GM12872 (cell line): ENCODE data around the gene CDK13.

Experiments
- TF ChIP-seq, protein P1 (sequence below): IDR thresholded peaks from 3 replicates; pipeline ENCODE4 v1.5.1; 2011; ENCODE audit warnings: low read depth, mild to moderate bottlenecking, low read length, moderate library complexity; ENCODE audit not compliant: insufficient read depth

Gene CDK13

GRCh38 chr7:40135317-40135610 lies 185.2 kb downstream of the CDK13 start:
- TF ChIP-seq, protein P1, sequence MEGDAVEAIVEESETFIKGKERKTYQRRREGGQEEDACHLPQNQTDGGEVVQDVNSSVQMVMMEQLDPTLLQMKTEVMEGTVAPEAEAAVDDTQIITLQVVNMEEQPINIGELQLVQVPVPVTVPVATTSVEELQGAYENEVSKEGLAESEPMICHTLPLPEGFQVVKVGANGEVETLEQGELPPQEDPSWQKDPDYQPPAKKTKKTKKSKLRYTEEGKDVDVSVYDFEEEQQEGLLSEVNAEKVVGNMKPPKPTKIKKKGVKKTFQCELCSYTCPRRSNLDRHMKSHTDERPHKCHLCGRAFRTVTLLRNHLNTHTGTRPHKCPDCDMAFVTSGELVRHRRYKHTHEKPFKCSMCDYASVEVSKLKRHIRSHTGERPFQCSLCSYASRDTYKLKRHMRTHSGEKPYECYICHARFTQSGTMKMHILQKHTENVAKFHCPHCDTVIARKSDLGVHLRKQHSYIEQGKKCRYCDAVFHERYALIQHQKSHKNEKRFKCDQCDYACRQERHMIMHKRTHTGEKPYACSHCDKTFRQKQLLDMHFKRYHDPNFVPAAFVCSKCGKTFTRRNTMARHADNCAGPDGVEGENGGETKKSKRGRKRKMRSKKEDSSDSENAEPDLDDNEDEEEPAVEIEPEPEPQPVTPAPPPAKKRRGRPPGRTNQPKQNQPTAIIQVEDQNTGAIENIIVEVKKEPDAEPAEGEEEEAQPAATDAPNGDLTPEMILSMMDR: no peak

GRCh38 chr7:40137563-40137962 lies 187.5 kb downstream of the CDK13 start:
- TF ChIP-seq, protein P1: no peak

- TF ChIP-seq, protein P1: no peak
These were observed 188.9 kb downstream of the CDK13 start for GRCh38 chr7:40138973-40139372.

GRCh38 chr7:40147371-40148246 lies 197.6 kb downstream of the CDK13 start:
- TF ChIP-seq, protein P1: no peak

DNA sequence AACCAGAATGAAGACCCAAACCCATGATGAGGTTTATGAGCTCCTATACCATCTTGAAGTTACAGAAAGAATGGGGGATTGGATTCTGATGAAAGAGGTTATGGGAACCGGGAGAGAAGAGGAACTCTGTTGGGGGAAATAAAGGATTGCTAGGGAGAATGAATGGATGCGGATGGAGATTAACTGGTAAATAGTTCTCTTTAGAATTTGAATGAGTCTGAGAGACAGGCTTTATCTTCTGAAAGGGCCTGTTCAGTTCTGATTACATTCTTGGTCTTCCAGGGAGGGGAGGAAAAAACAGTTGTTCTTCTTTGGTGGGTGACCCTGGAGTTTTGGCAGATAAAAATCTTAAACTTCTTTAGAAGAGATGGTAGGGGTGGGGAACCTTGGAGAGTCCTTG lies 198.6 kb downstream of the CDK13 start:
- TF ChIP-seq, protein P1: no peak
